Tibial nerve (tissue), 4 donors: ENCODE measurements around the gene KIF3B. TPM values are rescaled to one million over a fixed set of nuclear protein-coding genes. Genes with fewer than 3 reads are reported as not detected.

Experiments
- DNase-seq, 2 donors: peaks; one replicate each; pipeline ENCODE4 v3.0.0-alpha.2; 2019; ENCODE audit warnings: low spot score in 2 of 2
- H3K27ac ChIP-seq, 4 donors: fragments of 200-600 bp; sonication (generic) in 3 of 4; one replicate each; pipeline ENCODE4 v1.5.1; 2017 to 2019; ENCODE audit warnings: mild to moderate bottlenecking in 1 of 4
- H3K27me3 ChIP-seq, 2 donors: fragments of 200-600 bp; sonication (generic) in 1 of 2; one replicate each; pipeline versions ENCODE4 v1.5.1 to v1.6.0; 2017 to 2019
- H3K36me3 ChIP-seq, 3 donors: fragments of 200-600 bp; sonication (generic); one replicate each; pipeline ENCODE4 v1.5.1; 2018 to 2019
- H3K4me1 ChIP-seq, 4 donors: fragments of 200-600 bp; sonication (generic) in 3 of 4; one replicate each; pipeline ENCODE4 v1.5.1; 2017 to 2019
- H3K4me3 ChIP-seq, 4 donors: fragments of 200-600 bp; sonication (generic) in 3 of 4; one replicate each; pipeline ENCODE4 v1.5.1; 2017 to 2019; ENCODE audit warnings: mild to moderate bottlenecking in 1 of 4, moderate library complexity in 1 of 4
- H3K9me3 ChIP-seq, 4 donors: fragments of 200-600 bp; sonication (generic) in 3 of 4; one replicate each; pipeline ENCODE4 v1.5.1; 2017 to 2019
- CTCF ChIP-seq, 5 experiments: fragments of 200-600 bp in 3 of 5; fragments of 450-650 bp in 2 of 5; sonication (generic) in 3 of 5; IDR thresholded peaks; one replicate each; pipeline ENCODE4 v1.5.1; 2016 to 2019; ENCODE audit warnings: antibody characterized with exemption in 5 of 5, mild to moderate bottlenecking in 3 of 5, moderate library complexity in 2 of 5
- EP300 ChIP-seq, 2 donors: sonication (generic); formaldehyde crosslinking; IDR thresholded peaks; one replicate each; pipeline ENCODE4 v1.6.1; 2017; ENCODE audit warnings: antibody characterized with exemption in 2 of 2, mild to moderate bottlenecking in 1 of 2
- POLR2A ChIP-seq, 2 donors: fragments of 450-650 bp; IDR thresholded peaks; one replicate each; pipeline ENCODE4 v1.6.1; 2017; ENCODE audit warnings: antibody characterized with exemption in 2 of 2, mild to moderate bottlenecking in 2 of 2, moderate library complexity in 2 of 2
- WGBS, 2 donors: methylation state at CpG; one replicate each; pipeline ENCODE4 v1.1.5; 2018; 5-methylcytosine and 5-hydroxymethylcytosine counted together
- total RNA-seq, 4 donors: library from RNA; depleted of rRNA; stranded (reverse); fragments of >200 nt; gene quantifications; one replicate each; pipeline ENCODE4 v1.1.0, GENCODE V29; 2016

Gene KIF3B
- total RNA-seq, 4 donors from 2014 or later: 27.3 to 32.9 (median 31.7) TPM

- Histone ChIP-seq H3K27me3 (no peaks in the 10 kb centered on the region), H3K4me1 (peaks cover 0 to 53% (median 31%) of the 10 kb centered on the region in 4 donors), H3K27ac (peak overlapping the region; percentile 92 to 98 (median 96)), H3K4me3 (peak overlapping the region; percentile 69 to 99 (median 87)), H3K9me3 (no peaks in the 10 kb centered on the region), H3K36me3 (no peaks in the 10 kb centered on the region)
- 0% methylated on average over 8 of the region's 35 CpGs; no CpG with 5 or more reads in 1 of the 2 donors for WGBS, 2 donors
- no peak for DNase-seq
- no peak for TF ChIP-seq EP300 (IDR thresholded peaks at IDR 0.05)
- no peak for TF ChIP-seq POLR2A (IDR thresholded peaks at IDR 0.05)
- no peak for TF ChIP-seq CTCF (IDR thresholded peaks at IDR 0.05)
Observed at GRCh38 chr20:32358632-32358882, 81.1 kb downstream of the KIF3B start.

DNA sequence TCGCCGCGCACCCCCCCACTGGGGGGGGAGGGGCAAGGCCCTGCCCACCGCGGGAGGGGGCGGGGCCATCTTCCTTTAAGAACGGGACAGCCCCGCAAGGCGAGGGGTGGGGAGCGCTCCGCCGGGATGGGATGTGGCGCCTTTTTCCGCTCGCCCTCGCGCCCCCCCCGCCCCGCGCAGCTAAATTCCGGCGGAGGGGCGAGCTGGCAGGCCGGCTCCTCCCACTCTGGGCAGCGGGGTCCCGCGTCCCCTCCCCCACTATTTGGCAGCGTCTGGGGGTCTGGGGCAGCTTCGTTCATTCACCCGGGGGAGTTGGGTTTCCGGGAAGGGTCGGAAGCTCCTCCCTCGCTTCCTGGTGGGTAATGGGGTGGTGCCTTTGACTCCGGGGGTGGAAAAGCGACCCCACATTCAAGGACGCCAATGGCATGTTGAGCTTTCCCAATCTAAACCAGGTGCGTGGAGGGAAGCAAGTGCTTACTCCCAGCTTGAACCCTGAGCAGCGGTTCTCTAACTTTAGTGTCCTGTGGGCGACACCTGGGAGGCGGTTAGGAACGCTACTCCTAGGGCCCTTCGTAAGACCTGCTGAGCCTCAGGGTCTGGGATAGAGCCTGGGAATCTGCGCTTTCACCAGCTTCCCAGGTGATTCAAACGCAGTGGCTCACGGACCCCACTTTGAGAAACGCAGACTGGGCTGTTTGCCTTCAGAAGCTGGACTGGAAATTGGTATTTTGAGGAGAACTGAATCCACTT lies 81.6 kb downstream of the KIF3B start:
- TF ChIP-seq CTCF (IDR thresholded peaks at IDR 0.05): no peak
- peak in 1 of 2 donors; percentile 70 for TF ChIP-seq EP300 (IDR thresholded peaks at IDR 0.05)
- TF ChIP-seq POLR2A (IDR thresholded peaks at IDR 0.05): peak in 1 of 2 donors; percentile 54
- Histone ChIP-seq H3K4me1 (peaks cover 0 to 57% (median 34%) of the 10 kb centered on the region in 4 donors), H3K4me3 (peak overlapping the region; percentile 69 to 99 (median 87)), H3K27ac (peak overlapping the region; percentile 92 to 98 (median 96)), H3K27me3 (no peaks in the 10 kb centered on the region), H3K9me3 (no peaks in the 10 kb centered on the region), H3K36me3 (no peaks in the 10 kb centered on the region)
- peak; percentile 69 to 70 for DNase-seq
- 0 to 2% methylated on average over 12 to 18 of the region's 46 CpGs for WGBS, 2 donors

GRCh38 chr20:32359633-32360332 lies 82.3 kb downstream of the KIF3B start:
- no peaks in the 10 kb centered on the region for H3K36me3 ChIP-seq
- no peak for DNase-seq
- 6 to 10% methylated on average over 11 of the region's 11 CpGs for WGBS, 2 donors
- H3K4me1 ChIP-seq: peaks cover 0 to 64% (median 38%) of the 10 kb centered on the region in 4 donors
- TF ChIP-seq EP300 (IDR thresholded peaks at IDR 0.05) (no peak), CTCF (IDR thresholded peaks at IDR 0.05) (no peak), POLR2A (IDR thresholded peaks at IDR 0.05) (no peak)
- H3K4me3 ChIP-seq: peak overlapping the region; percentile 69 to 99 (median 87)
- no peaks in the 10 kb centered on the region for H3K9me3 ChIP-seq
- H3K27ac ChIP-seq: peak overlapping the region; percentile 92 to 98 (median 96)
- H3K27me3 ChIP-seq: no peaks in the 10 kb centered on the region

DNA sequence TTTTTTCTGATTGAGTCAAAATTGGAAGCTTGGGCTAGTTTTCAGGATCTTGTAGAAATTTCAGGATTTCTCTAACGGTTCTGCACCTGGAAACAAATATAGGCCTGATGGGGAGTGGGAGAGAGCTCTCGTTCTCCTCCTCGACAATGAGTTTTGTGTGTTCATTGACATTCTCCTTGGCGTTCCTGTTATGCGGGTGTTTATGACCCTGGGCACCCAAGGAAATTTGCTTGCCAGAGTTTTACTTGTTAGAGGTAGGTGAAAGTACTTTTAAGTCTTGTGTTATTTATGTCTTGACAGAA lies 82.8 kb downstream of the KIF3B start:
- Histone ChIP-seq H3K9me3 (no peaks in the 10 kb centered on the region), H3K36me3 (no peaks in the 10 kb centered on the region), H3K27ac (peak overlapping the region in 3 of 4 donors; percentile 92 to 98 (median 97)), H3K4me3 (peak overlapping the region in 3 of 4 donors; percentile 1 to 83 (median 69)), H3K4me1 (peaks cover 0 to 69% (median 38%) of the 10 kb centered on the region in 4 donors), H3K27me3 (no peaks in the 10 kb centered on the region)
- WGBS, 2 donors: 12 to 26% methylated on average over 5 of the region's 5 CpGs
- TF ChIP-seq CTCF (IDR thresholded peaks at IDR 0.05) (no peak), EP300 (IDR thresholded peaks at IDR 0.05) (no peak), POLR2A (IDR thresholded peaks at IDR 0.05) (no peak)
- DNase-seq: no peak

GRCh38 chr20:32362901-32363364 lies 85.5 kb downstream of the KIF3B start:
- Histone ChIP-seq H3K4me3 (no peak overlapping the region), H3K4me1 (peaks cover 0 to 77% (median 48%) of the 10 kb centered on the region in 4 donors), H3K27ac (peak overlapping the region in 1 of 4 donors; percentile 20), H3K9me3 (no peaks in the 10 kb centered on the region), H3K27me3 (no peaks in the 10 kb centered on the region), H3K36me3 (no peaks in the 10 kb centered on the region)
- WGBS, 2 donors: 19 to 26% methylated on average over 4 of the region's 4 CpGs
- TF ChIP-seq CTCF (IDR thresholded peaks at IDR 0.05) (no peak), POLR2A (IDR thresholded peaks at IDR 0.05) (no peak), EP300 (IDR thresholded peaks at IDR 0.05) (no peak)
- no peak for DNase-seq
